T-helper 1 cell treated with Interleukin-12 subunit alpha and Interleukin-12 subunit beta and Interleukin-4 antibody, amounts not matched to agents 30 μg/mL and 1 μg/mL, for 36 hours (primary cell): ENCODE measurements around the gene NTNG2.
A peak's percentile ranks its signal among the peaks of the same experiment; 100 is the strongest.

Source experiments
- H3K27ac Mint-ChIP-seq: one replicate; pipeline ENCODE4 v1.8.0; 2021; ENCODE audit warnings: mild to moderate bottlenecking, mixed read lengths
- H3K27me3 Mint-ChIP-seq: one replicate; pipeline ENCODE4 v1.8.0; 2021; ENCODE audit warnings: low read depth, mixed read lengths
- H3K36me3 Mint-ChIP-seq: one replicate; pipeline ENCODE4 v1.8.0; 2021; ENCODE audit warnings: low read depth, mixed read lengths
- H3K4me1 Mint-ChIP-seq: one replicate; pipeline ENCODE4 v1.8.0; 2021; ENCODE audit warnings: low read depth, mixed read lengths
- H3K4me3 Mint-ChIP-seq: one replicate; pipeline ENCODE4 v1.8.0; 2021; ENCODE audit warnings: mild to moderate bottlenecking, moderate library complexity, mixed read lengths
- H3K9me3 Mint-ChIP-seq: one replicate; pipeline ENCODE4 v1.8.0; 2021; ENCODE audit warnings: mixed read lengths

The NTNG2 gene

DNA sequence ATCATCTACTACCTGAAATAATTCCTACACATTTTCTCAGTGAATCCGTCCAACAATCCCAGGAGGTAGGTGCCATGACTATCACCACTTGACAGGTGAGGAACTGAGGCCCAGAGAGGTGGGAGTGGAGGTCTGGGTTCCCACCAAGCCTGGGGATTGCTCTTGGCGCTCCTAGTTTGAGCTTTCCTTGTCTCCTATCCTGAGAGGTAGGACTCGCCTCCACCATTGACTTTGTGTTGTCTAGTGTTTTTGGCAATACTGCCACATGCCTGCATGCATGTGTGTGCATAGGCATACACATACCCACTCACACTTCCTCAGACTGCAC lies 6.3 kb upstream of the NTNG2 start:
- H3K9me3 Mint-ChIP-seq, result no peaks in the 10 kb centered on the region
- H3K4me1 Mint-ChIP-seq, result peaks cover 1% of the 10 kb centered on the region
- no peak overlapping the region for H3K27ac Mint-ChIP-seq
- peaks cover 49% of the 10 kb centered on the region for H3K27me3 Mint-ChIP-seq
- no peak overlapping the region for H3K4me3 Mint-ChIP-seq
- no peaks in the 10 kb centered on the region for H3K36me3 Mint-ChIP-seq

DNA sequence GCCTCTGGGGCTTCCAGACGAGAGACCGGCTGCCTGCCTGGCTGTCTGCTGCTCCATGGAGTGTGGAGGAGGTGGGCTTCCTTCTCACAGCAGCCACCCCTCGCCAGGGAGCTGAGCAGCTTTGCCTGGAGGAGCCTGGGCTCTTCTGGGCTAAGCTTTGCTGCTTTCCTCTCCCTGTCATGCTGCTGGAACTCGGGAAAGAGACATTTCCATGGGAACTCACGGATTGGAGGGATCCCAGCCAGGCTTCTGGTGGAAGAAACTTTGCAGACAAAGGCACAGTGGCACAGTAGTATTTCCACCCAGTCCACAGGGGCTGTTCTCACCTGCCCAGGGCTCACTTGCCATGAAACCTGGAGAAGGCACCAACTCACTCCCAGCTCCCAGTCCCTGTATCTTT lies 5.6 kb upstream of the NTNG2 start:
- no peaks in the 10 kb centered on the region for H3K36me3 Mint-ChIP-seq
- H3K27ac Mint-ChIP-seq, result no peak overlapping the region
- H3K4me3 Mint-ChIP-seq, result no peak overlapping the region
- H3K9me3 Mint-ChIP-seq, result no peaks in the 10 kb centered on the region
- peaks cover 49% of the 10 kb centered on the region for H3K27me3 Mint-ChIP-seq
- H3K4me1 Mint-ChIP-seq, result peaks cover 6% of the 10 kb centered on the region

- Mint-ChIP-seq H3K9me3 (no peaks in the 10 kb centered on the region), H3K27me3 (peaks cover 57% of the 10 kb centered on the region), H3K4me1 (peaks cover 10% of the 10 kb centered on the region), H3K27ac (no peak overlapping the region), H3K4me3 (no peak overlapping the region), H3K36me3 (peaks cover 2% of the 10 kb centered on the region)
These were observed 4.3 kb upstream of the NTNG2 start for GRCh38 chr9:132157347-132158116.

DNA sequence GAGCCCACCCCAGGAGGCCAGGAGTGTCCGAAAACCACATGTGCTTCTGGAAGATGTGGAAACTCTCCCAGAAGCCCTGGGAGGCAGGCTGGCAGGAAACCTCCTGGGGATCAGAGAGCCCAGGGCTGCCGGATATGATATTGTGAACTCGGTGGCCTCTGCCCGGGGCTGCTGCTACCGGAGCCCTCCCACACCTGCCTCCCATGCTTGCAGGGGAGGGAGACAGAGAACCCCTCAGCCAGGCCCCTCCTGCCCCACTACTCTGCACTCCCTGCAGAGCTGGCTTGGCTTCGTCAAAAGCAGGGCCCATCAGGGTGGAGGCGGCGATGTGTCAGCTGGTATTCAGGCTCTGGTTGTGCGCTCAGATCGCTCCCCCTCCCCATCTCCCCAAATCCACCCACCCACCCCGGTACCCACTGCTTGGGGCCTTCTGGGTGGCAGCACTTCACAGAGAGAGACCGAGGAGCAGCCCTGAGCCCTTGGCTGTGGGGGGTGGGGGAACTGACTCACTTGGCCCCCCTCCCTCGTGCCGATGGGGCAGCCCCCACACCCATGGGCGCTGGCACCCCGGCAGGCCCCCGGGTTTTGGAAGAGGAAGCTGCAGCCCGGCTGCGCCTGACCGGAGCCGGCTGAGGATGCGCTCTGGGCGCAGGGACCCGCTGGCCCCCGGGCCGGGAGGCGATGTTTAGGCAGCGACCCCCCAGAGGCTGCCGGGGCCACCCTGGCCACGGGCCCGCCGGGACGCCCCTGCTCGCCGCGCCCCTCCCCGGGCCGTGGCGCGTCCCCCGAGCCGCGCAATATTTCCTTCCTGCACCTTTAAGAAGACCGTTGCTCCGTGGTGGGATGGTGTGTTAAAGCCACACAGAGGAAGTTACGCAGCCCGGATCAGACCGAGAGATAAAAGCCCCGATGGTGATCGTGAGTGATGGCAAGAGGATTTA lies 786 bp upstream of the NTNG2 start:
- Mint-ChIP-seq H3K4me3 (peak overlapping the region; percentile 98), H3K36me3 (peaks cover 2% of the 10 kb centered on the region), H3K9me3 (no peaks in the 10 kb centered on the region), H3K27me3 (peaks cover 60% of the 10 kb centered on the region), H3K27ac (peak overlapping the region; percentile 96), H3K4me1 (peaks cover 12% of the 10 kb centered on the region)

- peak overlapping the region; percentile 92 for H3K4me3 Mint-ChIP-seq
- peaks cover 2% of the 10 kb centered on the region for H3K36me3 Mint-ChIP-seq
- H3K9me3 Mint-ChIP-seq, result no peaks in the 10 kb centered on the region
- peaks cover 12% of the 10 kb centered on the region for H3K4me1 Mint-ChIP-seq
- no peak overlapping the region for H3K27ac Mint-ChIP-seq
- peaks cover 57% of the 10 kb centered on the region for H3K27me3 Mint-ChIP-seq
These were observed 1.1 kb downstream of the NTNG2 start for GRCh38 chr9:132162764-132163456.

- no peaks in the 10 kb centered on the region for H3K9me3 Mint-ChIP-seq
- peaks cover 51% of the 10 kb centered on the region for H3K27me3 Mint-ChIP-seq
- H3K36me3 Mint-ChIP-seq, result peaks cover 2% of the 10 kb centered on the region
- peaks cover 12% of the 10 kb centered on the region for H3K4me1 Mint-ChIP-seq
- H3K27ac Mint-ChIP-seq, result no peak overlapping the region
- peak overlapping the region; percentile 63 for H3K4me3 Mint-ChIP-seq
These were observed 1.6 kb downstream of the NTNG2 start for GRCh38 chr9:132163457-132163875.

GRCh38 chr9:132163876-132164603 lies 2.2 kb downstream of the NTNG2 start:
- peaks cover 48% of the 10 kb centered on the region for H3K27me3 Mint-ChIP-seq
- peak overlapping the region; percentile 28 for H3K27ac Mint-ChIP-seq
- H3K4me3 Mint-ChIP-seq, result peak overlapping the region; percentile 63
- no peaks in the 10 kb centered on the region for H3K9me3 Mint-ChIP-seq
- H3K4me1 Mint-ChIP-seq, result peaks cover 12% of the 10 kb centered on the region
- H3K36me3 Mint-ChIP-seq, result peaks cover 2% of the 10 kb centered on the region

DNA sequence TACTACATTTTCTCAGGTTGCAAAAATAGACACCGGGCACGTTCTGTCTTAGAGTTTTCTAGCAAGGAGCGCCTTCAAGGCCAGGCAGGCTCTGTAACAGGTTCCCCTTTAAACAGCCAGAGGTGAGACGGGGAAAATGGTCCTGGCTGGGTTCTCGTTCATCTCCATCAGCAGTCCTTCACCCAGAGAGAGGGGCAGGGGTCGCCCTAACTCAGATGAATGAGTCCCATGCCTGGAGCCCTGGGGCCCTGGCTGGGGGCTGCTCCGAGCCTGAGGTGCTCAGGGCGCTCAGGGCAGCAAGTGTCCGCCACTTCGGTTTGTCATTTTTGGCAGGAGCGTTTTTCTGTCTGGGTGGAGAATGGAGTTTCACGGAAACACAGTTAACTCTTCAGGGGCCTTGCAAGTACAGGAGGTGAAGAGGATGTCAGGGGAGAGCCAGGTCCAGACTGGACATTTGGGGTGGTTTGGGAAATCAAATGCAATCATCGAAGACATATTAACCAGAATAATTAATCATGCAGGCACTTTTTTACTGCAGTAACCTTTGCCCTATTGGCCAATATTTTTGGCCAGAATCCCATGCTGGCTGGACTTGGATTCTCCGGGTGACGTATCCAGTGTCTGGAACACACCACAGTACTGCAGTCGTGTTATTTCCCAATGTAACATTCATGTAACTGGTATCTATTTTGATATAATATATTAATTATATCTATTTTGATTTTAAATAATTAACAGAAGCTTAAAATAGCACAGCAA lies 2.9 kb downstream of the NTNG2 start:
- Mint-ChIP-seq H3K4me1 (peaks cover 15% of the 10 kb centered on the region), H3K4me3 (no peak overlapping the region), H3K27ac (no peak overlapping the region), H3K27me3 (peaks cover 45% of the 10 kb centered on the region), H3K36me3 (peaks cover 2% of the 10 kb centered on the region), H3K9me3 (no peaks in the 10 kb centered on the region)

- Mint-ChIP-seq H3K36me3 (peaks cover 2% of the 10 kb centered on the region), H3K27ac (no peak overlapping the region), H3K4me3 (no peak overlapping the region), H3K9me3 (no peaks in the 10 kb centered on the region), H3K4me1 (peaks cover 9% of the 10 kb centered on the region), H3K27me3 (peaks cover 42% of the 10 kb centered on the region)
These were observed 4.7 kb downstream of the NTNG2 start for GRCh38 chr9:132166599-132166998.

GRCh38 chr9:132167192-132167591 lies 5.3 kb downstream of the NTNG2 start:
- Mint-ChIP-seq H3K27ac (no peak overlapping the region), H3K9me3 (no peaks in the 10 kb centered on the region), H3K4me1 (peaks cover 9% of the 10 kb centered on the region), H3K27me3 (peaks cover 40% of the 10 kb centered on the region), H3K4me3 (no peak overlapping the region), H3K36me3 (peaks cover 2% of the 10 kb centered on the region)

- Mint-ChIP-seq H3K36me3 (no peaks in the 10 kb centered on the region), H3K9me3 (no peaks in the 10 kb centered on the region), H3K4me3 (no peak overlapping the region), H3K27ac (no peak overlapping the region), H3K27me3 (peaks cover 35% of the 10 kb centered on the region), H3K4me1 (peaks cover 6% of the 10 kb centered on the region)
These were observed 6.5 kb downstream of the NTNG2 start for GRCh38 chr9:132168347-132168746.

DNA sequence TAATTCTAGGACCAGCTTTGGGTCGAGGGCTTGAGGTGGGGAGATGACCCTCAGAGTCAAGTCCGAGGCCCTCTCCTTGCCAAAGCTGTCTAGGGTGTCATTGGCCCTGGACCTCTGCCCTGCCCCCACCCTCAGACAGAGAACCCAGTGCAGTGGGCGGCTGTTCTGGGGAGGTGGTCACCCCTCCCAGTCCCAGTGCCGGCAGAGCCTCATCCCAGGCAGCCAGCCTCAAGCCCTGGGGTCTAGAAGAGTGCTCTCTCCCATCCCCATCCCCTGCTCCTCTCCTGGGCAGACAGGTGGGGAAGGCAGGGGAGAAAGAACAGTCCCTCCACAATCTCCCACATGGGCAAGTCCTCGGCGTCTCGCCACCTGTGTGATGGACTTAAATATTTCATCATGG lies 7.0 kb downstream of the NTNG2 start:
- peaks cover 6% of the 10 kb centered on the region for H3K4me1 Mint-ChIP-seq
- peaks cover 32% of the 10 kb centered on the region for H3K27me3 Mint-ChIP-seq
- no peaks in the 10 kb centered on the region for H3K9me3 Mint-ChIP-seq
- H3K27ac Mint-ChIP-seq, result no peak overlapping the region
- H3K36me3 Mint-ChIP-seq, result peaks cover 5% of the 10 kb centered on the region
- no peak overlapping the region for H3K4me3 Mint-ChIP-seq

DNA sequence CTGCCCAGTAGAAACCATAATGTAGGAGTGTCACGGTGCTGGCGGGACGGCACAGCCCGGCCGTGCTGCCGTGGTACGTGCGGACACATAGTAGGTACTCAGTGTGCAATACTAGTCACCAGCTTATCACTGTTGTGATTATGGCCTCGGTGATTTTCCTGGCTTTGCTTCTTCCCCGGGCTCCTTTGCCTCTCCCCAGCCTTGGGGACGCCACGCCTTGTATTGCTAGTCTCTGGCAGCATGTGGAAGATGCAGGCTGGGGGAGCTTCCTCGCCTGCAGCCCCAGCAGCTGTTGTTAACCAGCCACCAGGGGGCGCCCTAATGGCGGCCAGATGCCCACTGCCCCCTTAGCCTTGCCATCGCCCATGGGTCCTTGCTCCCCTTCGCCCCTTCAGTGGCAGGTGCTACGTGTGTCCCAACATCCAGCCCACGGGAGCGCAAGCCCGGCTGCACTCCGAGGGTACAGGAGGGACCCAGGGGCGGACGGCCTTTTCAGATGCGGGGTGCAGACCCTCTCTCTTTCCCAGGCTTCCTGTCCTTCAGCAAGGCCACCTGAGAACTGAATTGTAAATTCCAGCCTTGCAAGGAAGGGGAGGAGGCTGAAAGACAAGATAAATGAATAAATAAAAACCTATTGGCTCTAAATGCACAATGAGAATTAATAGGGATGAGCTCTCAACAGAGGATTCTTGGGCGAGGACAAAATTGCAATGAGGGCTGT lies 8.0 kb downstream of the NTNG2 start:
- H3K27me3 Mint-ChIP-seq, result peaks cover 24% of the 10 kb centered on the region
- H3K4me3 Mint-ChIP-seq, result no peak overlapping the region
- H3K9me3 Mint-ChIP-seq, result no peaks in the 10 kb centered on the region
- no peak overlapping the region for H3K27ac Mint-ChIP-seq
- peaks cover 4% of the 10 kb centered on the region for H3K4me1 Mint-ChIP-seq
- peaks cover 6% of the 10 kb centered on the region for H3K36me3 Mint-ChIP-seq
